Hematopoietic multipotent progenitor cell treated with erythropoietin and hydrocortisone succinate and interleukin-3 and kit ligand, for 8 days (in vitro differentiated cells): ENCODE data around the gene DEF6.
"Not testable (repeated sequence)": the region's sequence is repeated elsewhere in the genome, so short reads cannot be mapped to it uniquely, and the experiment has no call there.

Source experiments
- DNase-seq: peaks from one replicate; pipeline ENCODE4 v3.0.0-alpha.2; 2015

DEF6 gene

DNA sequence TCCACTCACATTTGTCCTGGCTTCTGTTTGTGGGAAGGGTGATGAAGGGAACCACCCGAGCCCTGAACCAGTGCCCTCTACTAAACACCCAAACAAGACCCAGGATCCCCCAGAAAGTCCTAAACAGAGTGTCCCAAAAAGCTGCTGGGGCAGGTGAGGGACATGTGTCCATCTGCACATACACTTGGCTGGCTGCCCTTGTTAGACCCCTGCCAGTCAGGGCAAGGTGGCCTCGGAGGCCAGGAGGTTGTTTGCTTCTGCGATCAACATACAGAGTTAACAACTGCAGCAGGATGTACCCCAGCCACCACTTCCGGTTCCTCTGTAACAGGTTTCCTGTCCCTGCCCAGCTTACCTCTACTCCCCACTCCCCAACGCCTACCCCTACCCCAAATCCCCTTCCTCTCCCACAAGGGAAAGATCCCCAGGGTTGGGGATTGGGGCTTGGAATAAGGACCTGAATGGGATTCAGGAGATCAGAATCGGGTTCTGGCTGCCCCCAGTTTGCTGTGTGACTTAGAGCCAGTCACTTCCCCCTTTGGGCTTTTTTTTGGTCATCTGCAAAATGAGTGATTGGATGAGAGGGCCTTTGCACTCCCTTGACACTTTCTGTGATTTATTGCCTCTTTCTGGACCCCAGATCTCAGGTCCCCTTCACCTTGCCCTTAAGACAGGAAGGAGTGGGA lies 13.9 kb downstream of the DEF6 start:
- no peak for DNase-seq

DNA sequence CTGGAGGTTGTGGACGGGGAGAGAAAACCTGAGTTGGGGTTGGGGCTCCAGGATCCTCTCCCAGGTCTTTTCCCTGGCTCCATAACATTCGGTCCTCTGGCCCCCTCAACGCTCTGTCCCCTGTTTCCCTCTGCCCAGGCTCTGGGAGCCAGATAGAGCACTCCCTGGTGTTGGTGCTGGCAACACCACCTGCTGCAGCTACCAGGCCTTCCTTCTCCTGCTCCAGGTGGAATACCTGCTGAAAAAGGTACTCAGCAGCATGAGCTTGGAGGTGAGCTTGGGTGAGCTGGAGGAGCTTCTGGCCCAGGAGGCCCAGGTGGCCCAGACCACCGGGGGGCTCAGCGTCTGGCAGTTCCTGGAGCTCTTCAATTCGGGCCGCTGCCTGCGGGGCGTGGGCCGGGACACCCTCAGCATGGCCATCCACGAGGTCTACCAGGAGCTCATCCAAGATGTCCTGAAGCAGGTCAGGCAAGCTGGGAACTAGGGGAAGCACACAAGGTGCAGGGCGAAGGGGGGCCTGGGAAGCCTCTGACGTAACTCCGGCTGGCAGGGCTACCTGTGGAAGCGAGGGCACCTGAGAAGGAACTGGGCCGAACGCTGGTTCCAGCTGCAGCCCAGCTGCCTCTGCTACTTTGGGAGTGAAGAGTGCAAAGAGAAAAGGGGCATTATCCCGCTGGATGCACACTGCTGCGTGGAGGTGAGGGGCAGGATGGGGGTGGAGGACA lies 14.6 kb downstream of the DEF6 start:
- DNase-seq = no peak

DNA sequence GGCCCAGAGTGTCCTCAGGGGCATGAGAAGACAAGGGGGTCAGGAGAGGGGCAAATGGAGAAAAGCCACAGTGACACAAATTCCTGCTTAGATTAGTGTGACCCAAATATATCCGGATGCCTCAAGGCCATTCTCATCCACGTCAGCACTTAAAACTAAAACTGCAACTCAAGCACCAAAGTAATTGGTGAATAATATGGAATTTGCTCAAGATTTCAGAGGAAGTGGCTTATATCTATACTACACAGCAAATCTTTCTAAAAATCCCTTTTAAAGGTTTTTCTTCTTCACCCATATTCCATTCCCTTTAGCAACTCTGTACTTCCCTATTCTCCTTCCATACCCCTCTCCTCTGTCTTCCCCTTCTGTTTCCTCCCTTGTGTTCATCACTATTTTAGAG lies 15.2 kb downstream of the DEF6 start:
- DNase-seq = no peak

DNA sequence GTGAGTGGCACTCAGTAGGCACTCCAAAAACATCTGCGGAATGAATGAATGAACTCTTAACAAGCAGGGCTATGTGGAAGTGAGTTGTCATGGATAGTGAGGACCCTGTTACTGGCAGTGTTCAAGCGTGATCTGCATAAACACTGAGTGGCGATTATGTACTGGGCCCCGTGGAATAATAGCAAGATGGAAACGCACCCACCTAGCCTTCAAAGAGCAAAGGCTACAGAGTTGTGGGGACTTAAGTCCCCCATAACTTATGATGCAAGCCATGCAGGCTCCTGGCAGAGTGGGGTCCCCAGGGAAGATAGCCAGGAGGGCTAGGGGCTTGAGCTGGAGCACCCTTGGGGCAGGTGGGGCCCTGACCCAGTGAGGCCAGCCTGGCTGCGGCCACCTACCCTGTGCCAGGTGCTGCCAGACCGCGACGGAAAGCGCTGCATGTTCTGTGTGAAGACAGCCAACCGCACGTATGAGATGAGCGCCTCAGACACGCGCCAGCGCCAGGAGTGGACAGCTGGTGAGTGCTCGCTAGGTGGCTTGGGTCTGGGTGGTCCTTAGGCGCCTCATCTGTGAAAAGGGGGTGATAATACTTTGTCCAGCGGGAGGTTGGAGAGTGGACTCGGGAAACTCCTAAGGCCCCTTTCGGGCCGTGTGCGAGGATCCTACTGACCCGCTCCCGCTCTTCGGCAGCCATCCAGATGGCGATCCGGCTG lies 20.0 kb downstream of the DEF6 start:
- no peak for DNase-seq

DNA sequence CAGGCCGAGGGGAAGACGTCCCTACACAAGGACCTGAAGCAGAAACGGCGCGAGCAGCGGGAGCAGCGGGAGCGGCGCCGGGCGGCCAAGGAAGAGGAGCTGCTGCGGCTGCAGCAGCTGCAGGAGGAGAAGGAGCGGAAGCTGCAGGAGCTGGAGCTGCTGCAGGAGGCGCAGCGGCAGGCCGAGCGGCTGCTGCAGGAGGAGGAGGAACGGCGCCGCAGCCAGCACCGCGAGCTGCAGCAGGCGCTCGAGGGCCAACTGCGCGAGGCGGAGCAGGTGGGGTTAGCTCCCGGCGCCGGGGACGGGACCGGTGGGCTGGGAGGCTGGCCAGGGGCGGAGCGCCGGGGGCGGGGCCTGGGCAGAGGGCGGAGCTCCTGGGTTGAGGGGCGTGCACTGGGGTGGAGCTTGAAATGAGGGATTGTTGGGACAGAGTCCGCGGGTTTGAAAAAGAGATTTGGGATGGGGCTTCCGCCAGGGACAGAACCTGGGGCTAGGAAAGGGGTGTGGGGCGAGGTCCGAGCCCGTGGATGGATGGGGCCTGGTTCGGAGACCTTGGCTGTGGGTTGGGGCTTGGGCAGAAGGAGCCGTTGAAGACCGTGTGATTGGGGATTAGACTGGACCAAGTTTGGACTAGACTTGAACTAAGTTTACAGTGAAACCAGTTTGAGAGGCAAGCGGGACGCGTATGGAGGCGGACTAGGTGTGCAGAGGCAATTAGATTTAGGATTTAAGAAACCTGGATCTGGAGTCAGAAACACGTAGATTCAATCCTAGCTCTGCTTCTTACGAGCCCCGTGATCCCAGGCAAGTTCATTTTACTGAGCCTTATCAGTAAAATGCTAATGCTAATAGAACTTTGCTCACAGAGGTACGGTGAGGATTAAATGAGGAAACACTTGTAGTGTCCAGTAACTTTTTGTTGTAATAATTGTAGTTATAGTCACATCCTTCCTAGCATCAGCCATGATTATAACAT lies 20.9 kb downstream of the DEF6 start:
- DNase-seq = no peak

DNA sequence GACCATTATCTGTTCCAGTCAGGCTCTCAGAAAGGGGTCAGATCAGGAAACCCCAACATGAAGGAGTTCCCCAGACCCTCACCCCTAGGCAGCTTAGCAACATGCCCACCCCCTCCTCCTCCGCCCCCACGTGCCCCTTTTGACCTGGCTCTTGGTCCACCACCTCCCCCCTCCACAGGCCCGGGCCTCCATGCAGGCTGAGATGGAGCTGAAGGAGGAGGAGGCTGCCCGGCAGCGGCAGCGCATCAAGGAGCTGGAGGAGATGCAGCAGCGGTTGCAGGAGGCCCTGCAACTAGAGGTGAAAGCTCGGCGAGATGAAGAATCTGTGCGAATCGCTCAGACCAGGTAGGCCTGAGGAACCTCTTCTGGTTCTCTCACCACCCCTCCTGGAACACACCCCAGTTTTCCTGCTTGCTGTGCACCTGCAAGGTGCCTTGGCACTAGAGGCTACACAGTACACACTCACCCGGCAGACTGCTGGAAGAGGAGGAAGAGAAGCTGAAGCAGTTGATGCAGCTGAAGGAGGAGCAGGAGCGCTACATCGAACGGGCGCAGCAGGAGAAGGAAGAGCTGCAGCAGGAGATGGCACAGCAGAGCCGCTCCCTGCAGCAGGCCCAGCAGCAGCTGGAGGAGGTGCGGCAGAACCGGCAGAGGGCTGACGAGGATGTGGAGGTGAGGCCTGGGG lies 21.9 kb downstream of the DEF6 start:
- DNase-seq = no peak

DNA sequence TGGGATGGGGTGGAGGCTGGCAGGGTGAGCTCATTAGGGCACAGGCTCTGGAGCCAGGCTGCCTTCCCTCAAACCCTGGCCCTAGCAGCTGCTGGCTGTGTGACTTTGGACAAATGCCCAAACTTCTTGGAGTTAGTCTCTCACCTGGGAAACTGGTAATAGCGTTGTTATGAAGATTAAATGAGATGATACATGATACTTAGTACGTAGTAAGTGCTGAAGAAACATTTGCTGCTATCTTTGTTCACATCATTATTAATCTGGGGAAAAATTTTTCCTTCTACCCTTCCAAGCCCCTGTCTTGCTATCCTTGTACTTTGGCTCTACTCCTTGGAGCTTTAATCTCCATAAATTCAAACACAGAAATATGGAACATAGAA lies 22.4 kb downstream of the DEF6 start:
- DNase-seq = no peak

DNA sequence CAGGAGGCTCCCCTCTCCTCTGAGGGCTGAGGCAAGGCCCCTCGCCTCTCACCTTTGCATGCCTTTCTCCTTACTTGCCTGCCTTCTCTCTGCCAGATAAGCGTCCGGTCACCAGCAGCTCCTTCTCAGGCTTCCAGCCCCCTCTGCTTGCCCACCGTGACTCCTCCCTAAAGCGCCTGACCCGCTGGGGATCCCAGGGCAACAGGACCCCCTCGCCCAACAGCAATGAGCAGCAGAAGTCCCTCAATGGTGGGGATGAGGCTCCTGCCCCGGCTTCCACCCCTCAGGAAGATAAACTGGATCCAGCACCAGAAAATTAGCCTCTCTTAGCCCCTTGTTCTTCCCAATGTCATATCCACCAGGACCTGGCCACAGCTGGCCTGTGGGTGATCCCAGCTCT lies 23.5 kb downstream of the DEF6 start:
- no peak for DNase-seq

DNA sequence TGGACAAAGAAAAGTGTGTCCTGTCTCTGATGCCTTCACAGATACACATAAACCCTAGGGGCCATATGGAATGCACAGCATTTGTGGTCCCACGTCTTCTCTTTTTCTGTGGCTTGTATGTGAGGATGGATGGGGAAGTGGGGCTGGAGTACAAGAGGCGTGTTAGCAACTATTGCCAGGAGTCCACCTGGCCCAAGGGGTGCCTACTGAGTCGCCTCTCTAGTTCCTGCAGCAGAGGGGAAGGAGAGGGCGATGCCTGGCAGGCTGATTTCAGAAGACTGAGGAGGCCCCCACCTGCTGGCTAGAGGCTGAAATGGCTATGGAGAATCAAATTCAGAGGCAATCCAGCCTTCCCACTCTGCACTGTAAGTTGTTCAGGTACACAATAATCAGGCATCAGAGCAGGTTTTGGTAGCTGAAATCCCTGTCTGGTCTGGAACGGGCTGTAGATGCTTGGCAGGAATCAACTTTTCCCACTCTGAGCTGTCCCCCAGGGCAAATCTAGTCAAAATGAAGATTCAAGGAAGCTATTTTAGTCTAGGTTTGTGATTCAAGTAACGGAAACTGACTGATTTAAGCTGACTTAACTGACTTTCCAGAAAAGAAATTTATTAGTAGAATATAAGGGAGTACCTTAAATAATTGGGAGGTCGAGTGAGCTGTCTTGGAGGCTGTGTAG lies 29.9 kb downstream of the DEF6 start:
- DNase-seq = peak; percentile 67

DNA sequence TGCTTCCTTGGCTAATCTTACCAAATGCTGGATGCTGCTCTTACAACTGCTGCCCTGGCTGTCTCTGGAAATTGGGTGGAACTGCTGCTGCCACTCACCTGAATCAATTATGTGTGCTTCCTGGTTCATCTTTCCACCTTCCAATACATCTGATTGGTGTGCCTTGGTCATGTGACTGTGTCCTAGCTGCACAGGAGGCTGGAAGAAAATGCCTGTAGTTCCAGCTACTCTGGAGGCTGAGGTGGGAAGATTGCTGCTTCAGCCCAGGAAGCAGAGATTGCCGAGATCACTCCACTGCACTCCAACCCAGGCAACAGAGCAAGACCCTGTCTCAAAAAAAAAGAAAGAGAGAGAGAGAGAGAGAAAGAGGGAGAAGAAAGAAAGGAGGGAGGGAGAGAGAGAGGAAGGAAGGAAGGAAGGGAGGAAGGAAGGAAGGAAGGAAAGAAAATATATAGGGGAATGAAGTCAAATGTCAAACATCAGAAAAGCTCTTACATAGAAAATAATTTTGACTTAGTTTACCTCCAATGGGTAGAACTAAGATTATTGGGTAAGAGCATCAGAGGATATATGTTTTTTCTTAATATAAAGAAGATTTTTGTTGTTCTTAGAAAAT lies 30.6 kb downstream of the DEF6 start:
- no peak for DNase-seq

DNA sequence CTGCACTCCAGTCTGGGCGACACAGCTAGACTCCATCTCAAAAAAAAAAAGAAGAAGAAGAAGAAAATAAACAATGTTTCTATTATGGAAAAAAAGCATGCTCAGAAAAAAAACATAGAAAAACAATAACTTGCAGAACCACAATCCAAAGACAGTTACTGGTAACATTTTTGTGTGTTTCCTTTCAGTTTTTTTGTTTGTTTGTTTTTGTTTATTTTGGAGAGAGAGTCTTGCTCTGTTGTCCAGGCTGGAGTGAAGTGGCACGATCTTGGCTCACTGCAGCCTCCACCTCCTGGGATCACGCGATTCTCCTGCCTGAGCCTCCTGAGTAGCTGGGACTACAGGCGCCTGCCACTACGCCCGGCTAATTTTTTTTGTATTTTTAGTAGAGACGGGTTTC lies 31.3 kb downstream of the DEF6 start:
- DNase-seq = not testable (repeated sequence)

DNA sequence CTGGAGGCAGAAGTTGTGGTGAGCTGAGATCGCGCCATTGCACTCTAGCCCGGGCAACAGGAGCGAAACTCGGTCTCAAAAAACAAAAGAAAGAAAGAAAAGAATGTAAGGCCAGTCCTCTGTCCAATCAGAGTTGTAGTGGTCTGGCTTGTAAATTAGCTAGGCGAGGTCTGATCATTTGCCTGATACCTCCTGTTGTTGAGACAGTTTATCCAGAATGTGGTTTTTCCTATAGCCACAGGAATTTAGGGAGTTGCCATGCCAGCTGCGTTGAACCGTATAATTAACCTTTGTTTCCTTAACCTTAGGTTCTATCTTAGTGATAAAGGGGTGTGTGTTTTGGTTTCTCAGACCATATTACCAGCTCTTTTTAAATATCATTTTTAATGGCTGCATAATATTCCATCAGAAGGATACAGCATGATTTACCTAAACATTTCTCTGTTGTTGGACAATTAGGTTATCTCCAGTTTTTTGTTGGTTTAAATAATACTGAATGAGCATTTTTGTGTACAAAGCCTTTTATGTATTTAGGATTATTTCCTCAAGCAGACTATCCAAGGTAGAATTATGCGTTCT lies 33.0 kb downstream of the DEF6 start:
- no peak for DNase-seq

DNA sequence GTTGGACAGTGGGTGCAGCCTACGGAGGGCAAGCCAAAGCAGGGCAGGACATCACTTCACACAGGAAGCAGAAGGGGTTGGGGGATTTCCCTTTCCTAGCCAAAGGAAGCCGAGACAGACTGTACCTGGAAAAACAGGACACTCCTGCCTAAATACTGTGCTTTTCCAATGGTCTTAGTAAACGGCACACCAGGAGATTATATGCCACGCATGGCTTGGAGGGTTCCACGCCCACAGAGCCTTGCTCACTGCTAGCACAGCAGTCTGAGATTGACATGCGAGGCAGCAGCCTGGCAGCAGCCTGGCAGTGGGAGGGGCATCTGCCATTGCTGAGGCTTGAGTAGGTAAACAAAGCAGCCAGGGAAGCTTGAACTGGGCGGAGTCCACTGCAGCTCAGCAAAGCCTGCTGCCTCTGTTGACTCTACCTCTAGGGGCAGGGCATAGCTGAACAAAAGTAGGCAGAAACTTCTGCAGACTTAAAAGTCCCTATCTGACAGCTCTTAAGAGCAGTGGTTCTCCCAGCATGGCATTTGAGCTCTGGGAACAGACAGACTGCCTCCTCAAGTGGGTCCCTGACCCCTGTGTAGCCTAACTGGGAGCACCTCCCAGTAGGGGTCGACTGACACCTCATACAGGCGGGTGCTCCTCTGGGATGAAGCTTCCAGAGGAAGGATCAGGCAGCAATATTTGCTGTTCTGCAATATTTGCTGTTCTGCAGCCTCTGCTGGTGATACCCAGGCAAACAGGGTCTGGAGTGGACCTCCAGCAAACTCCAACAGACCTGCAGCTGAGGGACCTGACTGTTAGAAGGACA lies 34.7 kb downstream of the DEF6 start:
- DNase-seq = peak; percentile 36

DNA sequence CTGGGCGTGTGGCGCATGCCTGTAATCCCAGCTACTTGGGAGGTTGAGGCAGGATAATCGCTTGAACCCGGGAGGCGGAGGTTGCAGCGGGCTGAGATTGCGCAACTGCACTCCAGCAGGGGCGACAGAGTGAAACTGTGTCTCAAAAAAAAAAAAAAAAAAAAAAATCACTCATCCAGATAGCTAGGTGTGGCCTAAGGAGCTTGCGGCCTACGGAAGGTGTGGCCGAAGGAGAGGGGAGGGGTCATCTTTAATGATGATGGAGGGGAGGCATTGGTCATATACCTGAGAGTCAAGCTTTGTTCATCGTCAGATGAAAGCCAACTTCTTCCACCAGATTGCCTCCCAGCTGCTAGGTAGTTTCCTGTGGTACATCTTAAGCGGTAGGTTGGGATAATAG lies 43.9 kb downstream of the DEF6 start:
- no peak for DNase-seq

DNA sequence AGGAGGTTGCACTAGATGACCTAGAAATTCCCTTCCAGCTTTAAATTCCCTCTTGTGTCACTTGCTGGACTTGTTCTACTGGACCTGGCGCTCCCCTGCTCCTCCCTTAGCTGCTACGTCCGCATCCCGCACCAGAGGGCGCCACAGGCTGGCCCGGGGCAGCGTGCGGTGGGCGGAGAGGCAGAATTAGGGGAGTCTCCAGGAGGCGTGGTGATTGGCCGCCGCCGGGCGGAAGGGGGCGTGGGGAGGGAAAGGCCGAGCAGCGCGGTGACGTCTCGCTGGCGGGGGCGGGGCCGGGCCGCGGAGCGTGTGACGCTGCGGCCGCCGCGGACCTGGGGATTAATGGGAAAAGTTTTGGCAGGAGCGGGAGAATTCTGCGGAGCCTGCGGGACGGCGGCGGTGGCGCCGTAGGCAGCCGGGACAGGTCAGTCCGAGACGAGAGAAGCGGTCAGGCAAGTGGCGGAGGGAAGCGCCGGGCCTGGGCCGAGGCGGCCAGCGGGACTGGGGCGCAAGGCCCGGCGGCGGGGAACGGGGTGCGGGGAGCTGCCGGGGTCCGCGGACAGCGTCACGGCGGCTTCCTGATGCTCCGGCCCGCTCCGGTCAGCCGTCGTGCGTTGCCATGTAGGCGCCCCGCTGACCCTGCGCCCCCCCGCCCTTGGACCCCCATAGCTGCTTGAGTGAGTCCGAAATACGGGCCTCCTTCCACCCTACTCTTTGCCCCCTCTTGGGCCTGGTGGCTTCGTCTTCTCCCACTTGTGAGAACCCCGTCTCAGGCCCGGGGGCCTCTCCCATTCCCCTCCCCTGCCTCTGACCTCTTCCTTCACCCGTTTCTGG lies 44.9 kb downstream of the DEF6 start, which contains the start of gene PPARD:
Gene PPARD (plus strand): TSS at position 301 of the 834 bp plus-strand sequence. CDS start 68,530 bp downstream, outside the sequence.
- DNase-seq = peak; percentile 92

DNA sequence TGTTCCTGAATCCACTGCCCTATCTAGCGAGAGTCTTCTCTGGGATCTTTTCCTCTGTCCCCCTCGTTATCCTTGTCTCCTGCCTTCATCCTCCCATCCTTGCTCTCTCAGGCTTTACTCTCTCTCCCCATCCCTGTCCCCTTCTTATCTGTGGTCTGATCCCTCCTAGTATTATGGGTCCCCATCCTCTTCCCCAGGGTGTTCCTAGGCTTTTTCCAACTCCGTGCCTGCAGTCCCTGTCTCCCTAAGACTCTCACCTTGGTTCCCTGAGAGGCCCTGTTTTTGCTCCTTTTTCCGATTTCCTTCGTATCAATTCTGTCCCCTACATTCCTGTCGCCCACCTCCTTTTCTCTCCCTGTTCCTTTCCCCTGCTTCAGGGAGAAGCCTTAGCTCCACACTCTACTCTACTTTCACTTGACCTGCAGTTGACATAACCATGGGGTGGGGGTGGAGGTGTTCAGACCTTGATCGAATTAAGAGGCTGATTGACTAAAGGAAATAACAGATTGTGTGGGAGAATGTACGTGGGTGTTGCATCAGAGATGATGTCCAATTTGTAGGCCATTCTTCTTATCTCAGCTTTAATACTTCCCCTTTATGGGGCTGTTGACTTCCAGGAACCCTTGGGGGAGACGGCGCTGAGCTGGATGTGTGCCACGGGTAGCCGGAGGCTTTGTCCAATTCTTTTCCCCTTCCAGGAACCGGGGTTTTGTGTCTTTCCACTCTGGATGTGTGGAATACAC lies 45.6 kb downstream of the DEF6 start:
- DNase-seq = peak; percentile 68

DNA sequence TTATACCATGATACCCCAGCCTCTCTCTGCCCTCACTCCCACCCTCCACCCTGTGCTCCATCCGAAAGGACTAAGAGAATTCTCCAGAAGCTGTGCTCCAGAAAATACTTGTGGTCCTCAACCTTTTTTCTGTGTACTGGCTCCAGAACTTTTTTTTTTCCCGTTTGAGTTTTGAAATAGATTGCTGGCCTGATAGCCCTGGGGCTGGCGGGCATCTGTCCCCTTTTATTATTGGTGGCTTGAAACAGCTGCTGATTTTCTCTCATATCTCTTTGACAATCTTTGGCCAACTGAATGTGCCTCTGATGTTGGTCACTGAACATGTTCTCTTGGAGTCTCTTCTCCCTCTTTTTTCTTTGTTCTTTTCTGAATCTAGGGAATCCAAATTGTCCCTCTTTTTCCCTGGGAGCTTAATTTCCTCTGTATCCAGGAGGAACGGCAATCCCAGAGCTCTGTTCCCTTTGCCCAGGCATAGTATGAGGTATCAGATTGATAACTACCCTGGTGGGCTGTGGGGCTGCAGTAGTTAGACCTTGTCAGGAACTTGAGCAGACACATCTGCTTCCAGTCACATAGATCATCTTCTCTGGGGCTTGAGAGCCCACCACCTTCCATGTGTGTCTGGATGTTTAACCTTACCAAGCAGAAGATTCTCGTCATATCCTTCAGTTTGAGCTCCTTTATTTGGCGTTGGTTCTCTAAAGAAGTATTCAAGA lies 46.4 kb downstream of the DEF6 start:
- no peak for DNase-seq
